ENCODE measurements around the gene SMC2.

SMC2 gene

DNA sequence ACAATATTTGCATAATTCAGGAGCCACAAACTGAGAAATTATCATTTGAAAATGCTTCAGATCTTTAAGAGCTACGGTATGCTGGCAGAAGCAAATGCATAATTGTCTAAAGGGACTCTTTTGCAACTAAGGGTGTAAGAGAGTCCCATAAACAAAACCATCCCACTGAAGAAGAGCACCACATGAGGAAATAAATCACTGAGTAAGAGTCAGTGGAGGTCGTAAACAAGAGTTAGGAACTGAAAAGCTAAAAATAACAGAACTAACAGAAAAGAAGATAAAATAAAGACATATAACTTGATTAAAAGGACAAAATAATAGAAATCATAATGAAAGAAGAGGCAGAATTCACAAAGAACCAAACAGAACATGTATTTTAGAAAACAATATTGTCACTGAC is 3.5 kb upstream of the SMC2 start:
- Mint-ChIP-seq H3K36me3 (ENCODE audit: low read depth) (peaks cover 6% of the 10 kb centered on the region), H3K27me3 (peaks cover 12% of the 10 kb centered on the region), H3K9me3 (no peaks in the 10 kb centered on the region), H3K4me3 (no peak overlapping the region), H3K27ac (no peak overlapping the region), H3K4me1 (ENCODE audit: low read depth) (peaks cover 30% of the 10 kb centered on the region)

DNA sequence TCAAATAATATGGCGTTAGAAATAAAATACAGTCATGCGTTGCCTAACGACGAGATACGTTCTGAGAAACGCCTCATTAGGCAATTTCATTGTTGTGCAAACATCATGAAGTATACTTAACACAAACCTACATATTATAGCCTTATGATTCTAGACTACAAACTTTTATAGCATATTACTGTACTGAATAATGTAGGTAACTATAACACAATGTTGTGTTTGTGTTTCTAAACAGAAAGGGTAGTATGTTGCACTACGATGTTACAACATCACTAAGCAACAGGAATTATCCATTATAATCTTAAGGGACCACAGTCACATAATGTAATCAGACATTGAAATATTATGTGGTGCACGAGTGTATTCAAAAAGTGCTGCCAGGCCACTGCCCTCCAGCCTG is 3.0 kb upstream of the SMC2 start:
- Mint-ChIP-seq H3K27me3 (peaks cover 12% of the 10 kb centered on the region), H3K27ac (no peak overlapping the region), H3K36me3 (ENCODE audit: low read depth) (peaks cover 11% of the 10 kb centered on the region), H3K4me3 (no peak overlapping the region), H3K4me1 (ENCODE audit: low read depth) (peaks cover 35% of the 10 kb centered on the region), H3K9me3 (no peaks in the 10 kb centered on the region)

DNA sequence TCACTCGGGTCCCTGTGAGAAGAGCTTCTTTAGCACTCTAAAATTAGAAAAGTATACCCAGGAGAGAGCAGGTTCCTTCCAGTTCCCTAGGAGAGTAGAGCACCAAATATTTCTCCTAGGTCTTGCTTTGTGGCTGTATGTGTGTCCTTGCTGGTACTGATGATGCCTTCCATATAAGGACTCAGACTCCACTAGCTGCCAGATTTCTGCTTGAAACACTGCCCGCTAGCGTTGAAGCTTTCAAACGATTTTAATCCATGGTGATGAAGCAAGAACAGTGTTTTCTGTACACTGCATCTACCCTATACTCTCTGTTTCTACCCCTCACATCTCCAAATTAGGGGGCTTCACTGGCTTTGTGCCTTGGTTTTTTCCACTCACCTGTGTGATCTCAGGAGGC is 2.4 kb upstream of the SMC2 start:
- Mint-ChIP-seq H3K9me3 (no peaks in the 10 kb centered on the region), H3K4me3 (peak overlapping the region; percentile 55)

DNA sequence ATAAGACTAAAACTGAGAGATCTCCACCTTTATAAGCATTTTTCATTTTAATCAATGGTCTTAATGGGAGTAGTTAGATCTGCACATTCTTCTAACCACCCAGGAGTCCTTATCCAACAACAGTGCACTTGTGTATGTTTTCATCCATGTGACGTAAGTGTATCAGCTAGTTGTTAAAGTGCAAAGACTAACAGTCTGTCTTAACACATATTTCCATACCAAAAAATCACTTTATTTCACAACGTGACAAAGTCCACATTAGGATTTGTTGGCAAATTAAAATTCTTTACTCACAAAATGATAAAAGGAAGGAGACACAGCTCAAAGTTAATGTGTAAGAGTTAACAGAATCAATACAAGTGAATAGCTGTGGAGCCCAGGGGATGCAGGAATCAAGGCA is 1.9 kb upstream of the SMC2 start:
- H3K9me3 Mint-ChIP-seq = no peaks in the 10 kb centered on the region
- H3K4me3 Mint-ChIP-seq = peak overlapping the region; percentile 55
- peaks cover 44% of the 10 kb centered on the region for H3K4me1 Mint-ChIP-seq (ENCODE audit: low read depth)
- H3K36me3 Mint-ChIP-seq (ENCODE audit: low read depth) = peaks cover 20% of the 10 kb centered on the region
- H3K27me3 Mint-ChIP-seq = peaks cover 9% of the 10 kb centered on the region
- no peak overlapping the region for H3K27ac Mint-ChIP-seq

More for the DNA sequence above, 2.4 kb upstream of the SMC2 start:
- H3K27me3 Mint-ChIP-seq = peaks cover 12% of the 10 kb centered on the region
- peaks cover 17% of the 10 kb centered on the region for H3K36me3 Mint-ChIP-seq (ENCODE audit: low read depth)
- no peak overlapping the region for H3K27ac Mint-ChIP-seq
- peaks cover 41% of the 10 kb centered on the region for H3K4me1 Mint-ChIP-seq (ENCODE audit: low read depth)

DNA sequence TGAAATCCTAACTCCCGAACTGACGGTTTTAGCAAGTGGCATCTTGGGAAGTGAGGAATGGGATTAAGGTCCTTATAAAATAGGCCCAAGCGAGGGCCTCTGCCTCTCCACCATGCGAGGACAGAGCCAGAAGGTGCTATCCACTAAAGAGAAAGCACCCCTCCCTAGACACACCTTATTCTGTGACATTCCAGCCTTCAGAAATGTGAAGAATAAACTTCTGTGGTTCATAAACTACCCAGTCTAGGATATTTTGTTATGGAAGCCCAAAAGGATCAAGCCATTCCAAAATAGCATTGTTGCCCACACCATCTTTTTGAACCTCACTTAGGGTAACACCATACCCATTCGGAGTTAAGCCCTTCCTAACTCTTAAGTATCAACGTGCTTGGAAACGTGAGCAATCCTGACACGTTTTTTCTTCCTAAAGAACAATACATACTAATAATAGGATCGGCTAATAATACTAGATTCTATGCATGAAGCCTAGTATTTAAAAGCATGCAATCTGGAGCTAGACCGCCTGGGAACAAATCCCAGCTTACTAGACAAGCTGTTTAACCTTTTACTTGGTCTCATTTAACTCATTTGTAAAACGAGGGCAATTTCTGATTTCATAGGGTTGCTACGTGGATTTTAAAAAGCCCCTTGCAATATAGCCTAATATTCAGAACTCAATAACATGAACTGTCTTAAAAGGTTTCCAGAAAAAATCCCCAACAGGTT is 1.1 kb upstream of the SMC2 start:
- Mint-ChIP-seq H3K4me1 (ENCODE audit: low read depth) (peaks cover 44% of the 10 kb centered on the region), H3K36me3 (ENCODE audit: low read depth) (peaks cover 23% of the 10 kb centered on the region), H3K9me3 (no peaks in the 10 kb centered on the region), H3K4me3 (peak overlapping the region; percentile 96), H3K27ac (peak overlapping the region; percentile 99), H3K27me3 (peaks cover 6% of the 10 kb centered on the region)

DNA sequence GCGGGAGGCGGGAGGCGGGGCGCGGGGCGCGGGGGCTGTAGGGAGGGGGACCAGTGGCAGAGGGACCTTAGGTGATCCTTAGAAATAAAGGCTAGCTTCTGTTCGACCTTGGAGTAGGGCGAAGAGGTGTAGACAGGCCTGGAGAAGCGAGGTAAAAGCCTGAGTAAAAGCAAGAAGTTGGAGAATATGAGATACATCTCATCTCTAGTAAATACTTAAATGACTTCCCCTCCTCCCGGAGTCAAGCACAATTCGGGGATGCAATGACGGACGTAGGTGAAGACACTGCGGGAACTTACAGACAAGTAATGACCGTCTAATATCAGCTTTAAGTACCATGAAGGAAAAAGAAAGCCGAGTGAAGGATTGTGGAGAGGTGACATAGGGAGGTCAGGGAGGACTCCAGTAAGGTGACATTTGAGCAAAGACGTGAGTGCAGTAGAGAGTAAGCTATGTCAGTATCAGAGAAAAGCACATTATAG is 466 bp downstream of the SMC2 start:
- H3K27ac Mint-ChIP-seq = peak overlapping the region; percentile 99
- H3K4me3 Mint-ChIP-seq = peak overlapping the region; percentile 96
- peaks cover 44% of the 10 kb centered on the region for H3K4me1 Mint-ChIP-seq (ENCODE audit: low read depth)
- H3K9me3 Mint-ChIP-seq = no peaks in the 10 kb centered on the region
- H3K27me3 Mint-ChIP-seq = no peaks in the 10 kb centered on the region
- H3K36me3 Mint-ChIP-seq (ENCODE audit: low read depth) = peaks cover 30% of the 10 kb centered on the region

DNA sequence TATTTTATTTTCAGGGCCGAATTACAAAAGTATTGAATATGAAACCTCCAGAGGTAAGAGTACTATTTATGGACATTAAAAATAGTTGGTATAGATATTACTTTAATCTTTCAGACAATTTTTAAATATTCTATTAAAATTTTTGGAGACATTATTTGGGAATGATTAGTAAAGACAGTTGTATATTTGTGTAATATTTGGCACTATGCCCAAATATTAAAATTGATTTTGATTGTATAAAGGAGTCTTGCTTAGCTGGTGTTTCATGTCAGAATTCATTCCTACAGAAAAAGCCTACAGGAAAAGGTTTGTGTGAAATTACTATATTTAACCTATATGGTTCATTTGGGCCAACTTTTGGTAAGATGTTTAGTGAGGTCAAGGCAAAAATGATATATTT is 5.5 kb downstream of the SMC2 start:
- H3K4me3 Mint-ChIP-seq = no peak overlapping the region
- H3K36me3 Mint-ChIP-seq (ENCODE audit: low read depth) = peaks cover 76% of the 10 kb centered on the region
- H3K27me3 Mint-ChIP-seq = no peaks in the 10 kb centered on the region
- no peak overlapping the region for H3K27ac Mint-ChIP-seq
- peaks cover 23% of the 10 kb centered on the region for H3K4me1 Mint-ChIP-seq (ENCODE audit: low read depth)
- H3K9me3 Mint-ChIP-seq = no peaks in the 10 kb centered on the region

GRCh38 chr9:104104360-104104759 is 10.3 kb downstream of the SMC2 start:
- Mint-ChIP-seq H3K36me3 (ENCODE audit: low read depth) (peaks cover 92% of the 10 kb centered on the region), H3K27me3 (no peaks in the 10 kb centered on the region), H3K4me1 (ENCODE audit: low read depth) (no peaks in the 10 kb centered on the region), H3K4me3 (no peak overlapping the region), H3K27ac (no peak overlapping the region), H3K9me3 (no peaks in the 10 kb centered on the region)

- Mint-ChIP-seq H3K9me3 (no peaks in the 10 kb centered on the region), H3K4me1 (ENCODE audit: low read depth) (no peaks in the 10 kb centered on the region), H3K27me3 (no peaks in the 10 kb centered on the region), H3K27ac (no peak overlapping the region), H3K36me3 (ENCODE audit: low read depth) (peaks cover 84% of the 10 kb centered on the region), H3K4me3 (no peak overlapping the region)
Measured at GRCh38 chr9:104107799-104108198, 13.7 kb downstream of the SMC2 start.

DNA sequence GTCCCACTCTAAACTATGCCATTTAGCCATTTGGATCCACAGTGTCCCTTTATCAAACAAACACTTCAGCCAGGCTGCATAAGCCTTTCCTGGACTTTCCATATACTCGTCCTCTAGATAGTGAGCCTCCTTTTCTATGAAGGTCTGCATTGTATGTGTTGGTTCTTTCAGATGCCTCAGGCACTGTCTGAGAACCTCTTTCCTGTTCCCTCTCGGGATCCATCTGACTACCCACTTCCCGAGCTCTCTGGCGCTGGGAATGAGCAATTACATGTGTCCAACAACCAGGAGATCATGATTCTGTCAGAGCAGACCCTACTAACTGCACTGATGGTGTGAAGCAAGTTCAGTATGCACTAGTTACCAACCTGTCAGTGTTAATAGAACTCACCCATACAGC is 14.2 kb downstream of the SMC2 start:
- Mint-ChIP-seq H3K4me3 (no peak overlapping the region), H3K4me1 (ENCODE audit: low read depth) (no peaks in the 10 kb centered on the region), H3K27ac (no peak overlapping the region), H3K36me3 (ENCODE audit: low read depth) (peaks cover 83% of the 10 kb centered on the region), H3K9me3 (no peaks in the 10 kb centered on the region), H3K27me3 (no peaks in the 10 kb centered on the region)

DNA sequence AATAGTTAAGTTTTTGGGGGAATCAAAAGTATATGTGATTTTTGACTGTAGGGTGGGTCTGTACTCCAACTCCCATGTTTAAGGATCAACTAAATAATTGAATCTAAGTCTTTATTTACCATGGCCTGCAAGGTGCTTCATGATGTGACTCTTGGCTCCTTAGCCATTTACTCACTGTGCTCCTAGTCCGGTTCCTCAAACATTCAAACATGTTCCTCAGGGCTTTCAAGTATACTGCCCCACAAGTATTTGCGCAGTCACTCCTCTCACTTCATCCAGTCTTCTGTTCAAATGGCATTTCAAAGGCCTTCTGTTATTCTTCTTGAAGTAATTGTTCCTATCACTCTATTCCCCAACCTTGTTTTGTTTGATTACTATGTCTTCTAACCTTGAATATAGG is 16.4 kb downstream of the SMC2 start:
- Mint-ChIP-seq H3K27ac (no peak overlapping the region), H3K4me1 (ENCODE audit: low read depth) (no peaks in the 10 kb centered on the region), H3K4me3 (no peak overlapping the region), H3K27me3 (no peaks in the 10 kb centered on the region), H3K36me3 (ENCODE audit: low read depth) (peaks cover 82% of the 10 kb centered on the region), H3K9me3 (no peaks in the 10 kb centered on the region)

DNA sequence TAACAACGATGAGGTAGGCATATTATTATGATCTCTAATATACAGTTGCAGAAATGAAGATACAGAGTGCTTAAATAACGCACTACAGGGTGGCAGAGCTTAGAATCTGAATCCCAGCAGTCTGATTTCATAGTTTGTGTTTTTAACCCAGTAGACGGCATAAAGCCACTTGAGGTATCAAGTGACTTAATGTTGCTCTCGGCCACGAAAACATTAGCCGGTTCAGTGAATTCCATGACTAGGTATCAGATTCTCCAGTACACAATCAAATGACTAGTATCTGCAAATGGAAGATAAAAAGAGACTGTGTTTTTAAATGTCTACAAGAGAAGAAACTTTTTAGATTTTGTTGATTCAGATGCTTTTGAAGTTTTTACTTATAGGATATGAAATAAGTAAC is 24.8 kb downstream of the SMC2 start:
- Mint-ChIP-seq H3K4me1 (ENCODE audit: low read depth) (no peaks in the 10 kb centered on the region), H3K4me3 (no peak overlapping the region), H3K27ac (no peak overlapping the region), H3K36me3 (ENCODE audit: low read depth) (peaks cover 82% of the 10 kb centered on the region), H3K27me3 (no peaks in the 10 kb centered on the region), H3K9me3 (no peaks in the 10 kb centered on the region)

DNA sequence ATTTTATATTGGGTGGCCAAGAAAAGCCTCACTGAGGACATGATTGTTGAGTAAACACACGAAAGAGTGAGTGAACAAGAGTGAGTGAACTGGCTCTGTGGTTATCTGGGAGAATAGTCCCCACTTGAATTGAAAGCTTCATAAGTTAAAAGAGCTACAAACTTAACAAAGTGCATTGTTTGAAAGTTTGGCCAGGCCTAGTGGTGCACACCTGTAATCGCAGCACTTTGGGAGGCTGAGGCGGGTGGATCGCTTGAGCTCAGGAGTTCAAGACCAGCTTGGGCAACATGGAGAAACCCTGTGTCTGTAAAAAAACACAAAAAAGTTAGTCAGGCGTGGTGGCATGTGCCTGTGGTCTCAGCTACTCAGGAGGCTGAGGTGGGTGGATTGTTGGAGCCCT is 26.9 kb downstream of the SMC2 start:
- no peaks in the 10 kb centered on the region for H3K9me3 Mint-ChIP-seq
- no peaks in the 10 kb centered on the region for H3K4me1 Mint-ChIP-seq (ENCODE audit: low read depth)
- H3K27ac Mint-ChIP-seq = no peak overlapping the region
- peaks cover 82% of the 10 kb centered on the region for H3K36me3 Mint-ChIP-seq (ENCODE audit: low read depth)
- H3K4me3 Mint-ChIP-seq = no peak overlapping the region
- no peaks in the 10 kb centered on the region for H3K27me3 Mint-ChIP-seq

DNA sequence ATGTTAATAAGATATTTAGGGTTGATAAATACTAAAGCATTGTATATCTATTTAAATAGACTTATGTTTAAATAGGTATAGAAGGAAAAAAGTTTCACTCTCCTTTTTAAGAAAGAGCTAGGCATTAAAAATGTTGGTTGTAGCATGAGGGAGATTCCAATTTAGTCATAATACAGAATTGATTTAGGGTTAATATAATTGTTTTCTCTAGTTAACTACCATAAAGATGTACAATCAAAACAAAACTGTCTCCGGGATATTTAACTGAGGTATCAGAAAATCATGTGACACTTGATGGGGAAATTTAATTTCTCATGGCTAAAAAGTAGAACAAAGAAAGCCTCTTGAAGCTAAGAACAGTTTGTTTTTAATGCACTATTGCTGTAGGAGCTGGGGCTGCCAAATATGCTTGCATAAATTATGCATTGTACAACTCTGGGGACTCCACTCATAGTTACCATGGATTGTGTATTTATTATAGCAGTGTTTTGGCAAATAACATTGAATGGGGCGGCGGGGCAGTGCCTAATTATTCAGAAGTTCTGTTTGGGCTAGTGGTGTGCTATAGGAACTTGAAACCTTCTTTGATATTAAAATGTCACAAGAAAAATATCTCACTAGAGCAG is 44.2 kb downstream of the SMC2 start:
- H3K4me3 Mint-ChIP-seq = no peak overlapping the region
- H3K27me3 Mint-ChIP-seq = no peaks in the 10 kb centered on the region
- H3K36me3 Mint-ChIP-seq (ENCODE audit: low read depth) = peaks cover 90% of the 10 kb centered on the region
- no peak overlapping the region for H3K27ac Mint-ChIP-seq
- H3K4me1 Mint-ChIP-seq (ENCODE audit: low read depth) = no peaks in the 10 kb centered on the region
- H3K9me3 Mint-ChIP-seq = peaks cover 3% of the 10 kb centered on the region

GRCh38 chr9:104142799-104143549 is 48.9 kb downstream of the SMC2 start:
- no peaks in the 10 kb centered on the region for H3K27me3 Mint-ChIP-seq
- no peak overlapping the region for H3K27ac Mint-ChIP-seq
- H3K4me3 Mint-ChIP-seq = no peak overlapping the region
- peaks cover 54% of the 10 kb centered on the region for H3K36me3 Mint-ChIP-seq (ENCODE audit: low read depth)
- H3K9me3 Mint-ChIP-seq = no peaks in the 10 kb centered on the region
- H3K4me1 Mint-ChIP-seq (ENCODE audit: low read depth) = no peaks in the 10 kb centered on the region

All from stimulated activated naive CD8-positive, alpha-beta T cell treated with anti-CD3 and anti-CD28 coated beads, Interleukin-15, Interleukin-2, amounts not matched to agents 100 ng/mL and 50 ng/mL, for 24 hours (primary cell).